GM12872 (cell line): Measurements from ENCODE around the gene SQSTM1.

Experiments used
- CTCF ChIP-seq: IDR thresholded peaks from 3 replicates; pipeline ENCODE4 v1.5.1; 2011; ENCODE audit warnings: low read depth, mild to moderate bottlenecking, low read length, moderate library complexity; ENCODE audit not compliant: insufficient read depth

The SQSTM1 gene

GRCh38 chr5:179837076-179838011 lies 16.6 kb downstream of the SQSTM1 start:
- TF ChIP-seq CTCF, result no peak

DNA sequence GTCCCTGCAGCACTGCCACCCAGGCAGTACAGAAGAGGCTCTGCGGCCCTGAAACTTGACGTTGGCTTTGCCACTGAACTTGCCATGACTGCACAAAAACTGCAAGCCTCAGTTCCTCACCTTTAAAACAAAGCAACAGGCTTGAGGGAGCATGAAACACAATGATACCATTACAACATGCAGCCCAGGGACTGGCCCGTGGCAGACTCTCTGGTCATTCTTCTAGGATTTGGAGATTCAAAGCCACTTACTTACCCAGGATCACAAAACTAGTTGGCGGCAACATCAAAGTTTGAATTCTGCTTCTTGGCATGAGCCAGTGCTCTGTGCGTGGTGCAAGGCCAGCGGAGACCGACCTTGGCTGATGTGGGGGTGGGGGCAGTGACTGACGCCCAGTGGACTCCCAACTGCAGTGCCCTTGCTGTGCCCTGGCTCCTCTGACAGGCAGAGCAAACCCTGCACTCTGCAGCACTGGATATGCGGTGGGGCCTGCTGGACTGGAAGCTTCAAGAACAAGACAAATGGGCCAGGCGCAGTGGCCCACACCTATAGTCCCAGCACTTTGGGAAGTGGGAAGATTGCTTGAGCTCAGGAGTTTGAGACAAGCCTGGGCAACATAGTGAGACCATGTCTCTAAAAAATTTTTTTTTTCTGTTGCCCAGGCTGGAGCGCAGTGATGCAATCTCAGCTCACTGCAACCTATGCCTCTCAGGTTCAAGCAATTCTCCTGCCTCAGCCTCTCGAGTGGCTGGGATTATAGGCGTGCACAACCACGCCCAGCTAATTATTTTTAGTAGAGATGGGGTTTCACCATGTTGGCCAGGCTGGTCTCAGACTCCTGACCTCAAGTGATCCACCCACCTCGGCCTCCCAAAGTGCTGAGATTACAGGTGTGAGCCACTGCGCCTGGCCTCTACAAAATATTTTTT lies 18.9 kb downstream of the SQSTM1 start:
- no peak for TF ChIP-seq CTCF

DNA sequence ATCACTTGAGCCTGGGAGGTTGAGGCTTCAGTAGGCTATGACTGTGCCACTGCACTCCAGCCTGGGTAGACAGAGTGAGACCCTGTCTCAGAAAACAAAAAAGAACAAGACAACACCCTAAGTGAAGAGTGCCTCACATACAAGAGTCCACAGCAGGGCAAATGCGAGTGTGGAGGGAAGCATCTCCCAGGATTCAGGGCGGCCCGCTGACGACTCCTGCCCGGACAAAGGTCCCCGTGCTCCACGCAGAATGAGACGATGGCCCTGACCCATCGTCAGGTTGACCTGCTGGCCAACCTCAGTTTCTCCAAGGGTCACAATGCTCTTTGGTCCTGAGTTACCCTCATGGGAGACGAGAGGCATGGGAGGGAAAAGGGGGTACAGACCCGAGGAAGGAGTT lies 19.6 kb downstream of the SQSTM1 start:
- TF ChIP-seq CTCF, result no peak

DNA sequence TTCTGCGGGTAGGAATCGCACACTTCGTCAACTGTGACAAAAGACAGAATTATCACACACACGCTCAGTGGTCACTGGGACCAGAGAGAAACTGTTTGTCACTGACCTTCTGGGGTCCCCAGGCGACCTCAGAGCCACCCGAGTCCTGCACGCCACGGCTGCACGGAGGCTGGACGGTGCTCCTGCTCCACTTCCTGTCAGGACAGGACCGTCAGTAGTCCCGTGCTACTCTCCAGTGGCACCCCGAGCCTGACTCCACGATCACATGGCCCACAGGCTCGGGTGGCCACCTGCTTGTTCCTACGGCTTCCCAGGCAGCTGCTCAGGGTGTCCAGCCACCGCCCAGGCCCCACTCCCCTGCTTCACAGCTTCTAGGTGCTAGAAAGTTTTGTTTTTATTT lies 20.1 kb downstream of the SQSTM1 start:
- TF ChIP-seq CTCF, result no peak

DNA sequence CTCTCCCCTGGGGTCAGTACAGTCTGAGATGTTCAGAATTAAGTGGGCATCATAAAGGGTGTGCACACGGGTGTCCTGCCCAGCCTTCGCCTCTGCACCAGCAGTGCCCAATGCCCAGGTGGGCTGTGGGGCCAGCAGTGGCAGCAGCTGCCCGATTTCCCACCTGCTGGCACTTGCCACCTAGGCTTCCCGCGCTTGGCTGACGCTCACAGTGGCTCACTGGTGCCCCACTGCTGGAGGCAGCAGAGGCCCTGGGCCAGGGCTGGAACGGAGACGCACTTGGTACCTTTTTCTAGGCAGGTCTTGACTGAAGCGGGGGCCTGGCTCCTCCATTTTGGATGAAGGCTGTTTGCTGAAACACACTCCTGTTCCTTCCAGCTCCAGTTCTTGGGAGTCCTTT lies 20.9 kb downstream of the SQSTM1 start:
- no peak for TF ChIP-seq CTCF

DNA sequence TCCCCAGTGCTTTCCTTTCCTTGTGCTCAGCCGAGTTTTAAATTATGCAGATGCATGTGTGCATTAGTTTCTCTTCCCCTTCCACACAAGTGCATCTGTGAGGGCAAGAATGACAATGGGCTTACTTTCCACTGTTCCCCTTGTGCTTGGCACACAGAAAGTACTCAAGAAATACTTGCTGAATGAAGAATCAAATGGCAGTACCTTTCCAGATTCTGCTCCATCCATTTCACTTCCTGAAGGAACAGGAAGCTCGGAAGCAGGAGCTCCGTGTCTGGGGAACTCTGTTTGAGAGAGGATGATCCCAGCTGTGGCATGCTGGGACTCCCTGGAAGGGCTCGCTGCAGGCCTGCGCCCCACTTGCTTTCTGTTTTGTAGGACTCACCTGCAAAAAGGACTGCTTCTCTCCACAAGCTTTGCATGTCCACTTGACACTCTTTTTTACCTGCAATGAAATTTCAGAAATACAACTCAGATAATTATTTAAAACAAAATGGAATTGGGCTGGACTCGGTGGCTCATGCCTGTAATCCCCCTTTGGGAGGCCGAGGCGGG lies 32.4 kb downstream of the SQSTM1 start:
- TF ChIP-seq CTCF, result no peak

DNA sequence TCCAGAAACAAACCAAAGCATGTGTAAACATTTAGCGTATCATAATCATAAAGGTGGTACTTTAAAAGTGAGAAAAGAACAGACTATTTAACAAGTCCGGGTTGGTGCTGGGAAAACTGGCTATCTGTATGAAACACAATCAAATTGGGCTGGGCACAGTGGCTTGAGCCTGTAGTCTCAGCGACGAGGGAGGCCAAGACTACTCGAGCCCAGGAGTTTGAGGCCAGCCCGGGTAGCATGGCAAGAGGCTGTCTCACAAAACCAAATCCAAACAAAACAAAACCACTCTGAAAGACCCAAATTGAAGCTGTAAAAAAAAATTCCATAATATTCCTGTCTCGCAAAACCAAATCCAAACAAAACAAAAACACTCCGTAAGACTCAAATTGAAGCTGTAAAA lies 33.7 kb downstream of the SQSTM1 start:
- TF ChIP-seq CTCF, result no peak
